HCT116 (cell line): ENCODE data around the gene LCN2. TPM values are rescaled to one million over a fixed set of nuclear protein-coding genes. Genes with fewer than 3 reads are reported as not detected.
A peak's percentile ranks its signal among the peaks of the same experiment; 100 is the strongest.

Experiments
- ATAC-seq: fragments of 200-7000 bp; cut with Tn5 transposase; 2 replicates; pipeline ENCODE4 v1.9.1; 2020; ENCODE audit warnings: mild to moderate bottlenecking, moderate library complexity
- BruUV-seq: library from RNA; stranded (reverse); fragments of 400-500 nt; replicated peaks from 2 replicates; lab custom pipeline; 2021; lab: Mats Ljungman, UMichigan
- CTCF ChIA-PET: fragments of 300-600 bp; sonication (Branson Sonifier 250); formaldehyde crosslinking; loops from one replicate; lab custom pipeline; 2021; ENCODE audit warnings: antibody characterized with exemption; lab: Charles Lee
- POLR2A ChIA-PET: fragments of 300-600, 350-600 bp; sonication (Branson Sonifier 250); formaldehyde crosslinking; loops from one replicate; lab custom pipeline; 2021; ENCODE audit warnings: antibody characterized with exemption; lab: Charles Lee
- RAD21 ChIA-PET, 2 experiments: fragments of 300-600 bp; sonication (Branson Sonifier 250); formaldehyde crosslinking; loops; one replicate each; lab custom pipeline; 2023; ENCODE audit warnings: low total read pairs in 2 of 2; ENCODE audit not compliant: uncharacterized antibody in 2 of 2, unreplicated experiment in 2 of 2, low non-redundant PET in 1 of 2; lab: Charles Lee
- DNase-seq: peaks from one replicate; pipeline ENCODE4 v3.0.0-alpha.2; 2010; ENCODE audit warnings: low read depth, low spot score
- H2AFZ ChIP-seq: fragments of 200-600 bp; shearing (Covaris generic), sonication (generic); 2 replicates; pipeline ENCODE4 v1.6.1; 2017; ENCODE audit warnings: low read depth, mixed run types, mixed read lengths, antibody characterized with exemption, low read length; ENCODE audit not compliant: poor library complexity, severe bottlenecking
- H3K27ac ChIP-seq: 2 replicates; pipeline ENCODE4 v1.5.1; 2012; ENCODE audit warnings: low read depth, low read length
- H3K27me3 ChIP-seq: fragments of 200-600 bp; sonication (generic); 2 replicates; pipeline ENCODE4 v1.6.1; 2016; ENCODE audit warnings: mixed run types, low read length, mixed read lengths; ENCODE audit not compliant: insufficient read depth
- H3K36me3 ChIP-seq, 2 experiments: fragments of 200-500 bp in 1 of 2; fragments of 200-600 bp in 1 of 2; sonication (Bioruptor generic) in 1 of 2; sonication (generic) in 1 of 2; 2 replicates each; pipeline versions ENCODE4 v1.5.1 to v1.6.1; 2014 to 2016; ENCODE audit warnings: low read length in 2 of 2, inconsistent platforms in 1 of 2, mixed read lengths in 1 of 2, mixed run types in 1 of 2; ENCODE audit not compliant: insufficient read depth in 2 of 2, control insufficient read depth in 1 of 2
- H3K4me1 ChIP-seq, 2 experiments: fragments of 200-600 bp in 1 of 2; sonication (generic) in 1 of 2; 2 replicates each; pipeline versions ENCODE4 v1.5.1 to v1.6.1; 2012 to 2017; ENCODE audit warnings: low read length in 2 of 2, inconsistent platforms in 1 of 2, mild to moderate bottlenecking in 1 of 2, mixed read lengths in 1 of 2, mixed run types in 1 of 2, moderate library complexity in 1 of 2; ENCODE audit not compliant: insufficient read depth in 2 of 2, control insufficient read depth in 1 of 2
- H3K4me2 ChIP-seq: fragments of 200-600 bp; sonication (generic); 2 replicates; pipeline ENCODE4 v1.6.1; 2017; ENCODE audit warnings: mixed run types, low read length, mixed read lengths
- H3K4me3 ChIP-seq, 2 experiments: fragments of 200-600 bp in 1 of 2; sonication (generic) in 1 of 2; replicated peaks in 1 of 2; 2 replicates each; pipeline ENCODE4 v1.5.1; 2011 to 2016; ENCODE audit warnings: low read length in 2 of 2, control low read depth in 1 of 2, low read depth in 1 of 2, mild to moderate bottlenecking in 1 of 2, mixed read lengths in 1 of 2, mixed run types in 1 of 2
- H3K79me2 ChIP-seq: fragments of 200-600 bp; sonication (generic); 2 replicates; pipeline ENCODE4 v1.6.1; 2017; ENCODE audit warnings: mild to moderate bottlenecking, mixed run types, low read length, moderate library complexity, mixed read lengths; ENCODE audit not compliant: insufficient read depth
- H3K9ac ChIP-seq: fragments of 200-600 bp; sonication (generic); 2 replicates; pipeline ENCODE4 v1.6.1; 2016; ENCODE audit warnings: low read length, mixed read lengths
- H3K9me2 ChIP-seq: fragments of 200-600 bp; sonication (generic), shearing (Covaris generic); 2 replicates; pipeline ENCODE4 v1.6.1; 2017; ENCODE audit warnings: mixed run types, mild to moderate bottlenecking, moderate library complexity; ENCODE audit not compliant: insufficient read depth
- H3K9me3 ChIP-seq, 2 experiments: fragments of 200-500 bp in 1 of 2; fragments of 200-600 bp in 1 of 2; sonication (Bioruptor generic) in 1 of 2; sonication (generic) in 1 of 2; 2 replicates each; pipeline ENCODE4 v1.6.1; 2014 to 2017; ENCODE audit warnings: low read length in 2 of 2, mixed read lengths in 2 of 2, inconsistent platforms in 1 of 2, low read depth in 1 of 2, mild to moderate bottlenecking in 1 of 2, mixed run types in 1 of 2, moderate library complexity in 1 of 2; ENCODE audit not compliant: control insufficient read depth in 1 of 2, insufficient read depth in 1 of 2
- H4K20me1 ChIP-seq: fragments of 200-600 bp; sonication (generic), shearing (Covaris generic); 2 replicates; pipeline ENCODE4 v1.6.1; 2017; ENCODE audit warnings: mixed run types, mild to moderate bottlenecking, moderate library complexity; ENCODE audit not compliant: insufficient read depth
- ATF3 ChIP-seq: IDR thresholded peaks from 2 replicates; pipeline ENCODE4 v1.6.1; 2012
- CBX3 ChIP-seq: IDR thresholded peaks from 2 replicates; pipeline ENCODE4 v1.6.1; 2012; ENCODE audit warnings: low read depth
- CTCF ChIP-seq, 3 experiments: fragments of 200-600 bp in 1 of 3; sonication (generic) in 1 of 3; IDR thresholded peaks in 2 of 3; conservative IDR thresholded peaks in 1 of 3; 2 replicates each; pipeline ENCODE4 v1.5.1; 2012 to 2017; ENCODE audit warnings: low read depth in 2 of 3, low read length in 2 of 3, antibody characterized with exemption in 1 of 3, borderline replicate concordance in 1 of 3, control low read depth in 1 of 3, mild to moderate bottlenecking in 1 of 3, mixed read lengths in 1 of 3, mixed run types in 1 of 3, moderate library complexity in 1 of 3; ENCODE audit not compliant: insufficient read depth in 1 of 3
- POLR2AphosphoS5 ChIP-seq: IDR thresholded peaks from 2 replicates; pipeline ENCODE4 v1.6.1; 2011; ENCODE audit warnings: mild to moderate bottlenecking, low read depth, low read length, moderate library complexity
- REST ChIP-seq: IDR thresholded peaks from 2 replicates; pipeline ENCODE4 v1.6.1; 2012; ENCODE audit warnings: low read depth
- SIN3A ChIP-seq: IDR thresholded peaks from 2 replicates; pipeline ENCODE4 v1.6.1; 2012; ENCODE audit warnings: low read depth
- SRF ChIP-seq: IDR thresholded peaks from 2 replicates; pipeline ENCODE4 v1.6.1; 2012; ENCODE audit warnings: low read depth
- YY1 ChIP-seq: IDR thresholded peaks from 2 replicates; pipeline ENCODE4 v1.6.1; 2011; ENCODE audit warnings: low read length, low read depth, moderate library complexity, mild to moderate bottlenecking; ENCODE audit not compliant: insufficient replicate concordance; ENCODE audit errors: extremely low read depth
- ZBTB33 ChIP-seq: IDR thresholded peaks from 2 replicates; pipeline ENCODE4 v1.6.1; 2011; ENCODE audit warnings: mild to moderate bottlenecking, low read length, moderate library complexity; ENCODE audit not compliant: insufficient replicate concordance; ENCODE audit errors: extremely low read depth
- intact Hi-C: fragments of 100-400 bp; cut with micrococcal nuclease; formaldehyde crosslinking; loops from 2 replicates; pipeline ENCODE4 v1.10.0; 2022
- total RNA-seq: library from RNA; stranded (reverse); gene quantifications from one replicate; pipeline ENCODE4 v1.2.1, GENCODE V29; 2021; ENCODE audit not compliant: unreplicated experiment

Gene LCN2
- total RNA-seq, 1 experiment from 2014 or later = 9.2 TPM

GRCh38 chr9:128161215-128161902 is 12.1 kb downstream of the LCN2 start:
- Histone ChIP-seq H3K27me3 (no peaks in the 10 kb centered on the region), H3K4me2 (peak overlapping the region; percentile 96), H2AFZ (no peak overlapping the region), H3K9me3 (no peaks in the 10 kb centered on the region), H3K4me3 (peak overlapping the region; percentile 91 to 99), H3K27ac (no peak overlapping the region), H3K79me2 (peaks cover 13% of the 10 kb centered on the region), H3K36me3 (peaks cover 3 to 7% of the 10 kb centered on the region in 2 experiments; a peak in 3 of 4 replicates), H4K20me1 (no peaks in the 10 kb centered on the region), H3K4me1 (peaks cover 0 to 17% of the 10 kb centered on the region in 2 experiments; a peak in 2 of 4 replicates), H3K9ac (peak overlapping the region; percentile 96), H3K9me2 (no peaks in the 10 kb centered on the region)
- RAD21 ChIA-PET = no interaction called here
- intact Hi-C loops = no loop called here
- BruUV-seq = no TSS peak
- no peak for TF ChIP-seq SRF
- TF ChIP-seq CTCF (IDR thresholded peaks at IDR 0.05 in 2 of 3, conservative IDR thresholded peaks at IDR 0.05 in 1 of 3; ENCODE audit: borderline replicate concordance in 1 of 3, insufficient read depth in 1 of 3, low read depth in 2 of 3, low read length in 2 of 3) = no peak
- TF ChIP-seq CBX3 = no peak
- no peak for TF ChIP-seq SIN3A
- no peak for TF ChIP-seq ZBTB33
- TF ChIP-seq POLR2AphosphoS5 = no peak
- TF ChIP-seq YY1 = no peak
- no peak for TF ChIP-seq ATF3
- no peak for TF ChIP-seq REST
- no peak for ATAC-seq
- CTCF ChIA-PET = no interaction called here
- POLR2A ChIA-PET = interaction anchor here (0.7 kb wide), 2 partner anchors 10 to 904 kb away, joined by 3 read pairs; no protein-coding TSS in a partner anchor
- DNase-seq = no peak
